H1 (cell line): ENCODE data around the gene IQCK.

Experiments used
- ATF2 ChIP-seq: IDR thresholded peaks from 2 replicates; pipeline ENCODE4 v1.6.1; 2012; ENCODE audit warnings: low read length, inconsistent platforms
- BRCA1 ChIP-seq: IDR thresholded peaks from 2 replicates; pipeline ENCODE4 v1.6.1; 2012; ENCODE audit warnings: low read depth, low read length, improper control_type of control experiment
- CREB1 ChIP-seq: IDR thresholded peaks from 2 replicates; pipeline ENCODE4 v1.6.1; 2012; ENCODE audit warnings: inconsistent platforms
- EGR1 ChIP-seq: IDR thresholded peaks from 2 replicates; pipeline ENCODE4 v1.6.1; 2011; ENCODE audit warnings: low read depth, low read length, borderline replicate concordance
- MAFK ChIP-seq: IDR thresholded peaks from 2 replicates; pipeline ENCODE4 v1.6.1; 2012; ENCODE audit warnings: low read depth, mild to moderate bottlenecking, improper control_type of control experiment, low read length
- POLR2A ChIP-seq, 2 experiments: IDR thresholded peaks; 1 replicate in 1 of 2; 2 replicates in 1 of 2; pipeline ENCODE4 v1.6.1; 2011; ENCODE audit warnings: low read depth in 2 of 2, low read length in 2 of 2, mild to moderate bottlenecking in 2 of 2; ENCODE audit errors: control extremely low read depth in 1 of 2
- POLR2AphosphoS5 ChIP-seq: IDR thresholded peaks from 2 replicates; pipeline ENCODE4 v1.6.1; 2011; ENCODE audit warnings: low read depth, low read length
- SIN3A ChIP-seq, 2 experiments: IDR thresholded peaks in 1 of 2; conservative IDR thresholded peaks in 1 of 2; 2 replicates each; pipeline ENCODE4 v1.6.1; 2011 to 2012; ENCODE audit warnings: low read length in 2 of 2, improper control_type of control experiment in 1 of 2, low read depth in 1 of 2, mild to moderate bottlenecking in 1 of 2
- TF ChIP-seq, protein P1 (sequence below), 3 experiments: IDR thresholded peaks; 1 replicate in 2 of 3; 2 replicates in 1 of 3; pipeline versions ENCODE4 v1.5.1 to v1.6.1; 2011; ENCODE audit warnings: low read length in 3 of 3, mild to moderate bottlenecking in 3 of 3, inconsistent platforms in 2 of 3, low read depth in 1 of 3, moderate library complexity in 1 of 3; ENCODE audit not compliant: insufficient read depth in 1 of 3; ENCODE audit errors: control extremely low read depth in 1 of 3

GRCh38 chr16:19760356-19761060 lies 42.4 kb downstream of the IQCK start:
- TF ChIP-seq ATF2 = no peak
- no peak for TF ChIP-seq POLR2A (IDR thresholded peaks at IDR 0.05; ENCODE audit: control extremely low read depth in 1 of 2, low read depth in 2 of 2, low read length in 2 of 2)
- no peak for TF ChIP-seq MAFK
- TF ChIP-seq, protein P1, sequence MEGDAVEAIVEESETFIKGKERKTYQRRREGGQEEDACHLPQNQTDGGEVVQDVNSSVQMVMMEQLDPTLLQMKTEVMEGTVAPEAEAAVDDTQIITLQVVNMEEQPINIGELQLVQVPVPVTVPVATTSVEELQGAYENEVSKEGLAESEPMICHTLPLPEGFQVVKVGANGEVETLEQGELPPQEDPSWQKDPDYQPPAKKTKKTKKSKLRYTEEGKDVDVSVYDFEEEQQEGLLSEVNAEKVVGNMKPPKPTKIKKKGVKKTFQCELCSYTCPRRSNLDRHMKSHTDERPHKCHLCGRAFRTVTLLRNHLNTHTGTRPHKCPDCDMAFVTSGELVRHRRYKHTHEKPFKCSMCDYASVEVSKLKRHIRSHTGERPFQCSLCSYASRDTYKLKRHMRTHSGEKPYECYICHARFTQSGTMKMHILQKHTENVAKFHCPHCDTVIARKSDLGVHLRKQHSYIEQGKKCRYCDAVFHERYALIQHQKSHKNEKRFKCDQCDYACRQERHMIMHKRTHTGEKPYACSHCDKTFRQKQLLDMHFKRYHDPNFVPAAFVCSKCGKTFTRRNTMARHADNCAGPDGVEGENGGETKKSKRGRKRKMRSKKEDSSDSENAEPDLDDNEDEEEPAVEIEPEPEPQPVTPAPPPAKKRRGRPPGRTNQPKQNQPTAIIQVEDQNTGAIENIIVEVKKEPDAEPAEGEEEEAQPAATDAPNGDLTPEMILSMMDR (IDR thresholded peaks at IDR 0.05; ENCODE audit: control extremely low read depth in 1 of 3, insufficient read depth in 1 of 3, low read depth in 1 of 3, low read length in 3 of 3) = no peak
- no peak for TF ChIP-seq BRCA1
- TF ChIP-seq SIN3A (conservative IDR thresholded peaks at IDR 0.05 in 1 of 2, IDR thresholded peaks at IDR 0.05 in 1 of 2; ENCODE audit: low read depth in 1 of 2, low read length in 2 of 2) = no peak
- TF ChIP-seq POLR2AphosphoS5 = no peak
- no peak for TF ChIP-seq EGR1
- TF ChIP-seq CREB1 = no peak
